Measurements from ENCODE around the gene POU6F2. TPM values are rescaled to one million over a fixed set of nuclear protein-coding genes. Genes with fewer than 3 reads are reported as not detected.

The POU6F2 gene
- total and polyA plus RNA-seq, 2 donors (not counting 1 experiment from before 2014, with no cell fraction given), result under 0.01 TPM; not detected in 1

- H3K27ac ChIP-seq (ENCODE audit: insufficient read depth, low read length), result no peak overlapping the region
- no peak for TF ChIP-seq CTCF (conservative IDR thresholded peaks at IDR 0.05 in 1 of 2, IDR thresholded peaks at IDR 0.05 in 1 of 2; ENCODE audit: low read depth in 1 of 2, low read length in 2 of 2)
- TF ChIP-seq EZH2 (IDR thresholded peaks at IDR 0.05; ENCODE audit: low read length, missing control alignments), result no peak
- no peaks in the 10 kb centered on the region for H3K4me1 ChIP-seq (ENCODE audit: control insufficient read depth, extremely low read depth, insufficient read depth, low read length)
- no peak overlapping the region for H2AFZ ChIP-seq (ENCODE audit: low read length)
- H3K4me2 ChIP-seq (ENCODE audit: extremely low read depth, insufficient read depth, low read length), result no peak overlapping the region
- H3K9me3 ChIP-seq (ENCODE audit: control insufficient read depth, insufficient read depth, low read depth, low read length), result no peaks in the 10 kb centered on the region
- no peaks in the 10 kb centered on the region for H4K20me1 ChIP-seq (ENCODE audit: control insufficient read depth, extremely low read depth, insufficient read depth, low read length)
- no peaks in the 10 kb centered on the region for H3K36me3 ChIP-seq (ENCODE audit: control insufficient read depth, insufficient read depth, low read length)
- H3K79me2 ChIP-seq (ENCODE audit: control insufficient read depth, insufficient read depth, low read length), result no peaks in the 10 kb centered on the region
- no peaks in the 10 kb centered on the region for H3K27me3 ChIP-seq (ENCODE audit: control insufficient read depth, insufficient read depth, low read length)
- no peak overlapping the region for H3K9ac ChIP-seq (ENCODE audit: insufficient read depth, low read length)
- DNase-seq (ENCODE audit: low read depth in 2 of 2), result no peak
- no peak overlapping the region for H3K4me3 ChIP-seq (replicated peaks in 1 of 4; ENCODE audit: control extremely low read depth in 1 of 4, insufficient read depth in 1 of 4, low read depth in 3 of 4, low read length in 4 of 4)
These were observed 175.0 kb downstream of the POU6F2 start for GRCh38 chr7:39152701-39153100.

DNA sequence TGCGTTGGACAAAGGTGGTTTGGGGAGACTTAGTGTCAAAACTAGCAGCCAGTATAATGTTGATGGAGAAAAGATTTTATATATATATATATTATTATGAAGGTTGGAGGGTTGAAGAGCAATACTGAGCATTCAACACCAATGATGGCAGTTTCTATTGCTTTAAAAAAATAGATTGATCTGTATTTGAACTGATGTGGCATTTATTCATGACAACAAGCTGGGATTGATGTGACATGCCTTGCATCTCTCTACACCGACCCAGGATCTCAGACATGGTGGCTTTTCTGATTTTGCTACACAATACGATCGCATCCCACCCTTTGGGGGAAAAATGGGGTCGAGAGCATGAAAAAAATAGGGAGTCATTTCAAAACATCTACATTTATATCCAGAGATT is 175.4 kb downstream of the POU6F2 start:
- no peak overlapping the region for H2AFZ ChIP-seq (ENCODE audit: low read length)
- H4K20me1 ChIP-seq (ENCODE audit: control insufficient read depth, extremely low read depth, insufficient read depth, low read length), result no peaks in the 10 kb centered on the region
- H3K36me3 ChIP-seq (ENCODE audit: control insufficient read depth, insufficient read depth, low read length), result no peaks in the 10 kb centered on the region
- no peak for DNase-seq (ENCODE audit: low read depth in 2 of 2)
- TF ChIP-seq EZH2 (IDR thresholded peaks at IDR 0.05; ENCODE audit: low read length, missing control alignments) (no peak), CTCF (conservative IDR thresholded peaks at IDR 0.05 in 1 of 2, IDR thresholded peaks at IDR 0.05 in 1 of 2; ENCODE audit: low read depth in 1 of 2, low read length in 2 of 2) (no peak)
- H3K9me3 ChIP-seq (ENCODE audit: control insufficient read depth, insufficient read depth, low read depth, low read length), result no peaks in the 10 kb centered on the region
- no peak overlapping the region for H3K27ac ChIP-seq (ENCODE audit: insufficient read depth, low read length)
- H3K4me2 ChIP-seq (ENCODE audit: extremely low read depth, insufficient read depth, low read length), result no peak overlapping the region
- no peak overlapping the region for H3K4me3 ChIP-seq (replicated peaks in 1 of 4; ENCODE audit: control extremely low read depth in 1 of 4, insufficient read depth in 1 of 4, low read depth in 3 of 4, low read length in 4 of 4)
- H3K27me3 ChIP-seq (ENCODE audit: control insufficient read depth, insufficient read depth, low read length), result no peaks in the 10 kb centered on the region
- no peaks in the 10 kb centered on the region for H3K4me1 ChIP-seq (ENCODE audit: control insufficient read depth, extremely low read depth, insufficient read depth, low read length)
- no peak overlapping the region for H3K9ac ChIP-seq (ENCODE audit: insufficient read depth, low read length)
- no peaks in the 10 kb centered on the region for H3K79me2 ChIP-seq (ENCODE audit: control insufficient read depth, insufficient read depth, low read length)

DNA sequence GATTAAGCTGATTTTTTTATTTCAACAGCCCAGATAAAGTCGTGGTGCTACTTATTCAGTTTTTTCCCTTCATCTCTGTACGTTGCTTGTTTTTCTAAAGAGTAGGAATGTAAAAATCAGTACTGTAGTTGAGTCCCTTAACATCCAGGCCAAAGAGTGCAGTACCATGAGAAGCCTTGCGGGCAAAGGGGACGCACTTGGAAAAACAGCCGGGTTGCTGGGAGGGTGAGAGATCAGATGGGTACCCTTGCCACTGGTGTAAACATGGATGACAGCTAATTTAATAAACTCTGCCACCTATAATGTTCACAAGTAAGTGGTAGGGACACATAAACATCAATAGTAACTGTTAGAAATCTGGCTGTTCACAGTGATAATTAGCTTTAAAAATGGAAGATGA is 175.9 kb downstream of the POU6F2 start:
- Histone ChIP-seq H4K20me1 (ENCODE audit: control insufficient read depth, extremely low read depth, insufficient read depth, low read length) (no peaks in the 10 kb centered on the region), H3K4me2 (ENCODE audit: extremely low read depth, insufficient read depth, low read length) (no peak overlapping the region), H3K9ac (ENCODE audit: insufficient read depth, low read length) (no peak overlapping the region), H3K9me3 (ENCODE audit: control insufficient read depth, insufficient read depth, low read depth, low read length) (no peaks in the 10 kb centered on the region), H3K27ac (ENCODE audit: insufficient read depth, low read length) (no peak overlapping the region), H3K27me3 (ENCODE audit: control insufficient read depth, insufficient read depth, low read length) (no peaks in the 10 kb centered on the region), H3K4me3 (replicated peaks in 1 of 4; ENCODE audit: control extremely low read depth in 1 of 4, insufficient read depth in 1 of 4, low read depth in 3 of 4, low read length in 4 of 4) (no peak overlapping the region), H2AFZ (ENCODE audit: low read length) (no peak overlapping the region), H3K79me2 (ENCODE audit: control insufficient read depth, insufficient read depth, low read length) (no peaks in the 10 kb centered on the region), H3K4me1 (ENCODE audit: control insufficient read depth, extremely low read depth, insufficient read depth, low read length) (no peaks in the 10 kb centered on the region), H3K36me3 (ENCODE audit: control insufficient read depth, insufficient read depth, low read length) (no peaks in the 10 kb centered on the region)
- no peak for DNase-seq (ENCODE audit: low read depth in 2 of 2)
- TF ChIP-seq CTCF (conservative IDR thresholded peaks at IDR 0.05 in 1 of 2, IDR thresholded peaks at IDR 0.05 in 1 of 2; ENCODE audit: low read depth in 1 of 2, low read length in 2 of 2) (no peak), EZH2 (IDR thresholded peaks at IDR 0.05; ENCODE audit: low read length, missing control alignments) (no peak)

All from fibroblast of lung (primary cell).